Neural progenitor cell (in vitro differentiated cells): ENCODE data around the gene RERE. TPM values are rescaled to one million over a fixed set of nuclear protein-coding genes. Genes with fewer than 3 reads are reported as not detected.

Experiments
- DNase-seq: peaks from one replicate; pipeline ENCODE4 v3.0.0-alpha.2; 2016; ENCODE audit warnings: low spot score
- H2AFZ ChIP-seq: fragments of 200-600 bp; sonication (generic); replicated peaks from 2 replicates; pipeline ENCODE4 v1.6.1; 2016; ENCODE audit warnings: antibody characterized with exemption
- H3F3A ChIP-seq: fragments of 200-600 bp; sonication (generic); 2 replicates; pipeline ENCODE4 v1.6.1; 2016; ENCODE audit warnings: antibody characterized with exemption, low read depth
- H3K27ac ChIP-seq: fragments of 200-600 bp; sonication (generic); 2 replicates; pipeline ENCODE4 v1.5.1; 2016; ENCODE audit warnings: mild to moderate bottlenecking
- H3K27me3 ChIP-seq: fragments of 200-600 bp; sonication (generic); 2 replicates; pipeline ENCODE4 v1.6.1; 2016; ENCODE audit warnings: mild to moderate bottlenecking, moderate library complexity
- H3K36me3 ChIP-seq: fragments of 200-600 bp; sonication (generic); 2 replicates; pipeline ENCODE4 v1.5.1; 2016
- H3K4me1 ChIP-seq: fragments of 200-600 bp; sonication (generic); 2 replicates; pipeline ENCODE4 v1.6.1; 2016; ENCODE audit warnings: mixed run types
- H3K4me2 ChIP-seq: fragments of 200-600 bp; sonication (generic); 2 replicates; pipeline ENCODE4 v1.6.1; 2016
- H3K4me3 ChIP-seq: fragments of 200-600 bp; sonication (generic); 2 replicates; pipeline ENCODE4 v1.5.1; 2016
- H3K79me2 ChIP-seq: fragments of 200-600 bp; sonication (generic); 2 replicates; pipeline ENCODE4 v1.6.1; 2016; ENCODE audit warnings: low read depth
- H3K9ac ChIP-seq: fragments of 200-600 bp; sonication (generic); 2 replicates; pipeline ENCODE4 v1.6.1; 2016
- H3K9me3 ChIP-seq: fragments of 200-600 bp; sonication (generic); 2 replicates; pipeline ENCODE4 v1.5.1; 2016; ENCODE audit warnings: low read depth
- H4K20me1 ChIP-seq: fragments of 200-600 bp; sonication (generic); 2 replicates; pipeline ENCODE4 v1.6.1; 2016; ENCODE audit warnings: low read depth
- H3K27ac Mint-ChIP-seq: 3 replicates; pipeline ENCODE4 v1.8.0; 2021; ENCODE audit warnings: mixed read lengths
- H3K27me3 Mint-ChIP-seq: 2 replicates; pipeline ENCODE4 v1.8.0; 2022; ENCODE audit warnings: low read depth, mild to moderate bottlenecking, inconsistent platforms, moderate library complexity, mixed read lengths; ENCODE audit not compliant: insufficient read depth
- H3K36me3 Mint-ChIP-seq: 3 replicates; pipeline ENCODE4 v1.8.0; 2021; ENCODE audit warnings: mixed read lengths
- H3K4me1 Mint-ChIP-seq: 3 replicates; pipeline ENCODE4 v1.8.0; 2021; ENCODE audit warnings: mixed read lengths
- H3K4me3 Mint-ChIP-seq: 3 replicates; pipeline ENCODE4 v1.8.0; 2021; ENCODE audit warnings: mild to moderate bottlenecking, moderate library complexity, mixed read lengths
- H3K9me3 Mint-ChIP-seq: 3 replicates; pipeline ENCODE4 v1.8.0; 2020; ENCODE audit warnings: mixed read lengths
- CTCF ChIP-seq: fragments of 200-600 bp; sonication (generic); IDR thresholded peaks from 2 replicates; pipeline ENCODE4 v1.5.1; 2017; ENCODE audit warnings: antibody characterized with exemption, mild to moderate bottlenecking
- EZH2 ChIP-seq: fragments of 200-600 bp; sonication (generic); IDR thresholded peaks from 2 replicates; pipeline ENCODE4 v1.6.1; 2017; ENCODE audit warnings: antibody characterized with exemption, mild to moderate bottlenecking, moderate library complexity
- EZH2phosphoT487 ChIP-seq: fragments of 200-600 bp; sonication (generic); IDR thresholded peaks from 2 replicates; pipeline ENCODE4 v1.6.1; 2017; ENCODE audit warnings: antibody characterized with exemption
- total RNA-seq: library from RNA; depleted of rRNA; stranded (reverse); fragments of >200 nt; gene quantifications from 2 replicates; pipeline ENCODE4 v1.2.3, GENCODE V29; 2015; ENCODE audit warnings: low replicate concordance

Gene RERE
- total RNA-seq, 1 donor from 2014 or later: 29.8 TPM

DNA sequence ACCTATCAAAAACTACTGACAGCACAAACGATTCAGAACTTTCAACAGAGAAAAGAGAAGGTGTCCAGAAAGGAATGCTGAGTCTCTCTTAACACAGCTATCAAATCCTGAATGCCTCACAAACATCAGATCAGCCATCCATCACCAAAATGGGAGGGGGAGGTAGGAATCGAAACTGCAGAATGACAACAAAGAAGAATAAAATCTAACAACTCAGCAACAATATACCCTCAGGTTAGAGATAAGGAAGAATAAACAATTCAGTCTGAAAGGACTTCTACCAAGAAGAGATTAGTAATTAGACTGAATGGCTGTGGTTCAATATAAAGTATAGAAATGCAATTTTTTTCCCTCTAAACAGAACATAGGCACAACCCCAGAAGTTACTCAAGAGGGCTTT, 94.4 kb downstream of the RERE start:
- Histone ChIP-seq H3K9me3 (no peaks in the 10 kb centered on the region), H2AFZ (no peak overlapping the region), H4K20me1 (peaks cover 82% of the 10 kb centered on the region), H3K79me2 (peaks cover 97% of the 10 kb centered on the region), H3K27ac (no peak overlapping the region), H3K9ac (no peak overlapping the region), H3K4me3 (no peak overlapping the region), H3K4me1 (peaks cover 9% of the 10 kb centered on the region), H3F3A (peaks cover 22% of the 10 kb centered on the region), H3K36me3 (no peaks in the 10 kb centered on the region), H3K4me2 (no peak overlapping the region), H3K27me3 (no peaks in the 10 kb centered on the region)
- no peak overlapping the region for H3K27ac Mint-ChIP-seq
- peaks cover 3% of the 10 kb centered on the region for H3K27me3 Mint-ChIP-seq
- H3K9me3 Mint-ChIP-seq: no peaks in the 10 kb centered on the region
- H3K4me1 Mint-ChIP-seq: peaks cover 40% of the 10 kb centered on the region
- peaks cover 6% of the 10 kb centered on the region for H3K36me3 Mint-ChIP-seq
- TF ChIP-seq EZH2phosphoT487 (no peak), EZH2 (no peak), CTCF (no peak)
- no peak for DNase-seq
- H3K4me3 Mint-ChIP-seq: no peak overlapping the region

DNA sequence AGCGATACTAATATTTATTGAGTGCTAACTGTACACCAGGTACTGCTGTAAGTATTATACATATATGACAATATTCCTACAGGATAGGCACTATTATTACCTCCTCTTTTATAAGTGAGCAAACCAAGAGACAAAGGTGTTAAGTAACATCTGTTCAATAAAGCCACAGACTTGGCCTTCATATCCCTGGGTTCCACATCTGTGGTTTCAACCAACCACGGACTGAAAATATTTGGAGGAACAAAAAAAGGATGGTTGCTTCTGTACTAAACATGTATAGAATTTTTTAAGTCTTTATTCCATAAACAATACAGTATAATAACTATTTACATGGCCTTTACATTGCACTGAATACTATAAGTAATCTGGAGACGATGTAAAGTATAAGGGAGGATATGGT, 95.1 kb downstream of the RERE start:
- Histone ChIP-seq H3K79me2 (peaks cover 99% of the 10 kb centered on the region), H3K4me3 (no peak overlapping the region), H3K4me2 (no peak overlapping the region), H3K4me1 (peaks cover 9% of the 10 kb centered on the region), H3K27me3 (no peaks in the 10 kb centered on the region), H3K9me3 (no peaks in the 10 kb centered on the region), H3F3A (peaks cover 17% of the 10 kb centered on the region), H4K20me1 (peaks cover 82% of the 10 kb centered on the region), H3K9ac (no peak overlapping the region), H3K36me3 (no peaks in the 10 kb centered on the region), H2AFZ (no peak overlapping the region), H3K27ac (no peak overlapping the region)
- DNase-seq: no peak
- TF ChIP-seq CTCF (no peak), EZH2phosphoT487 (no peak), EZH2 (no peak)
- H3K36me3 Mint-ChIP-seq: peaks cover 6% of the 10 kb centered on the region
- no peak overlapping the region for H3K4me3 Mint-ChIP-seq
- H3K27ac Mint-ChIP-seq: no peak overlapping the region
- no peaks in the 10 kb centered on the region for H3K9me3 Mint-ChIP-seq
- peaks cover 3% of the 10 kb centered on the region for H3K27me3 Mint-ChIP-seq
- H3K4me1 Mint-ChIP-seq: peaks cover 40% of the 10 kb centered on the region

DNA sequence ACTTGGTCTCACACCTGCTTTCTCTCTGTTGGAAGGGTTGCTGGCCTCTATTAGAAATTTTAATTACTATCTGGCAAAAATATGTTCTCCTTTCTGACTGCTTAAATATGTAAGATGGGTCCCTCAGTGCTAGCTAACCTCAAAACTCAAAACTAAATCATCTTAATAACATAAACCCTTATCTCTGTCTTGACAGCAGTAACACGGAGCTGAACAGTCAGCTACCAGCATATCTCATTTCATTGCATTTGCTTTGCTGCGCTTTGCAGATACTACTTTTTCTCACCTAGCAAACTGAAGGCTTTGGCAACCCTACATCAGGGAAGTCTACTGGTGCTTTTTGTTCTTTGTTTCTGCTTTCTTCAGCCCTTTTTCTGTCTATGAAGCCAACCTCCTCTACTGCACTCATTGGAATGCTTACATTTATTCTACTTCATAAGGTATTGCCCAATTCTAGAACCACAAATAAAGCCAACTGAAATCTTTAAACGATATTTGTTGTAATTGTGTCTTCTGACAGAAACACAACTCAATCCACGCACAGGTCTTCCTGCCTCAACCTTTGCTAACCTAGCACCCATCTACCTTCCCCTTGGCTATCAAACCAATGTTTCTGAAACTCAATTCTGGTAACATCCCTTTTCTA, 95.6 kb downstream of the RERE start:
- no peak for DNase-seq
- Histone ChIP-seq H3K27ac (no peak overlapping the region), H3F3A (peaks cover 16% of the 10 kb centered on the region), H3K9me3 (no peaks in the 10 kb centered on the region), H3K4me3 (no peak overlapping the region), H3K4me2 (no peak overlapping the region), H3K36me3 (no peaks in the 10 kb centered on the region), H3K79me2 (peaks cover 99% of the 10 kb centered on the region), H4K20me1 (peaks cover 80% of the 10 kb centered on the region), H3K27me3 (no peaks in the 10 kb centered on the region), H3K4me1 (peaks cover 9% of the 10 kb centered on the region), H3K9ac (no peak overlapping the region), H2AFZ (no peak overlapping the region)
- peaks cover 40% of the 10 kb centered on the region for H3K4me1 Mint-ChIP-seq
- H3K9me3 Mint-ChIP-seq: no peaks in the 10 kb centered on the region
- no peak overlapping the region for H3K4me3 Mint-ChIP-seq
- no peak overlapping the region for H3K27ac Mint-ChIP-seq
- H3K27me3 Mint-ChIP-seq: peaks cover 3% of the 10 kb centered on the region
- no peak for TF ChIP-seq EZH2
- TF ChIP-seq CTCF: no peak
- TF ChIP-seq EZH2phosphoT487: no peak
- H3K36me3 Mint-ChIP-seq: peaks cover 6% of the 10 kb centered on the region
